ENCODE measurements around the gene PDS5B.

DNA sequence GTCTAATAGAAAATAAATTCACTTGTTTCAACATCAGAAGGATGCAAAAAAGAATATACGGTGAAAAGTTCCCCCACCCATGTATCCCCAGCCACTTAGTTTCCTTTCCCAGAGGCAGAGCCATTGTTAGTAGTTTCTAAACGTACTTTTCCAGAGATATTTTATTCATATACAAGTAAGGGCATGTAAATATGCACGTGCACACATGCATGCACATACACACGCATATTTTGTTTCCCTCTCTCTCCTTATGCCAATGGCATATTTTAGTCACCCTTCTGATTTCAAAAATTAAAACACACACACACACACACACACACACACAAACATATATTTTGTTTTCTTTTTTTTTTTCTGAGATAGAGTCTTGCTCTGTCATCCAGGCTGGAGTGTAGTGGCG lies 147.4 kb downstream of the PDS5B start:
- TF ChIP-seq, protein P1, sequence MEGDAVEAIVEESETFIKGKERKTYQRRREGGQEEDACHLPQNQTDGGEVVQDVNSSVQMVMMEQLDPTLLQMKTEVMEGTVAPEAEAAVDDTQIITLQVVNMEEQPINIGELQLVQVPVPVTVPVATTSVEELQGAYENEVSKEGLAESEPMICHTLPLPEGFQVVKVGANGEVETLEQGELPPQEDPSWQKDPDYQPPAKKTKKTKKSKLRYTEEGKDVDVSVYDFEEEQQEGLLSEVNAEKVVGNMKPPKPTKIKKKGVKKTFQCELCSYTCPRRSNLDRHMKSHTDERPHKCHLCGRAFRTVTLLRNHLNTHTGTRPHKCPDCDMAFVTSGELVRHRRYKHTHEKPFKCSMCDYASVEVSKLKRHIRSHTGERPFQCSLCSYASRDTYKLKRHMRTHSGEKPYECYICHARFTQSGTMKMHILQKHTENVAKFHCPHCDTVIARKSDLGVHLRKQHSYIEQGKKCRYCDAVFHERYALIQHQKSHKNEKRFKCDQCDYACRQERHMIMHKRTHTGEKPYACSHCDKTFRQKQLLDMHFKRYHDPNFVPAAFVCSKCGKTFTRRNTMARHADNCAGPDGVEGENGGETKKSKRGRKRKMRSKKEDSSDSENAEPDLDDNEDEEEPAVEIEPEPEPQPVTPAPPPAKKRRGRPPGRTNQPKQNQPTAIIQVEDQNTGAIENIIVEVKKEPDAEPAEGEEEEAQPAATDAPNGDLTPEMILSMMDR (IDR thresholded peaks at IDR 0.05) = no peak
- no peak for TF ChIP-seq POLR2A (IDR thresholded peaks at IDR 0.05)

All from heart left ventricle (tissue), 13 donors.